Hepatocyte (in vitro differentiated cells): Measurements from ENCODE around the gene GOLPH3L. TPM values are rescaled to one million over a fixed set of nuclear protein-coding genes. Genes with fewer than 3 reads are reported as not detected.

Source experiments
- DNase-seq: peaks from one replicate; pipeline ENCODE4 v3.0.0-alpha.2; 2016; ENCODE audit warnings: low spot score
- H2AFZ ChIP-seq: fragments of 200-600 bp; sonication (generic); 2 replicates; pipeline ENCODE4 v1.6.0; 2016; ENCODE audit warnings: antibody characterized with exemption, mild to moderate bottlenecking
- H3K27ac ChIP-seq: fragments of 200-600 bp; sonication (generic); 2 replicates; pipeline ENCODE4 v1.5.1; 2016; ENCODE audit warnings: mild to moderate bottlenecking
- H3K27me3 ChIP-seq: fragments of 200-600 bp; sonication (generic); 2 replicates; pipeline ENCODE4 v1.6.1; 2016
- H3K36me3 ChIP-seq: fragments of 200-600 bp; sonication (generic); replicated peaks from 2 replicates; pipeline ENCODE4 v1.5.1; 2016; ENCODE audit warnings: low read depth; ENCODE audit not compliant: insufficient read depth
- H3K4me1 ChIP-seq: fragments of 200-600 bp; sonication (generic); 2 replicates; pipeline ENCODE4 v1.5.1; 2016; ENCODE audit warnings: mild to moderate bottlenecking, moderate library complexity; ENCODE audit not compliant: insufficient read depth
- H3K4me2 ChIP-seq: fragments of 200-600 bp; sonication (generic); 2 replicates; pipeline ENCODE4 v1.6.0; 2016
- H3K4me3 ChIP-seq: fragments of 200-600 bp; sonication (generic); 2 replicates; pipeline ENCODE4 v1.5.1; 2016; ENCODE audit warnings: mild to moderate bottlenecking
- H3K79me2 ChIP-seq: fragments of 200-600 bp; sonication (generic); 2 replicates; pipeline ENCODE4 v1.6.0; 2017; ENCODE audit warnings: mild to moderate bottlenecking
- H3K9me2 ChIP-seq: fragments of 200-600 bp; sonication (generic); replicated peaks from 2 replicates; pipeline ENCODE4 v1.6.0; 2017; ENCODE audit warnings: mild to moderate bottlenecking; ENCODE audit not compliant: insufficient read depth
- H3K9me3 ChIP-seq: fragments of 200-600 bp; sonication (generic); 2 replicates; pipeline ENCODE4 v1.5.1; 2016; ENCODE audit warnings: low read depth, mild to moderate bottlenecking
- H4K20me1 ChIP-seq: fragments of 200-600 bp; sonication (generic); 2 replicates; pipeline ENCODE4 v1.6.0; 2016; ENCODE audit warnings: mild to moderate bottlenecking; ENCODE audit not compliant: insufficient read depth, poor library complexity, severe bottlenecking
- CTCF ChIP-seq: fragments of 200-600 bp; sonication (generic); IDR thresholded peaks from 2 replicates; pipeline ENCODE4 v1.5.1; 2016; ENCODE audit warnings: antibody characterized with exemption, mild to moderate bottlenecking; ENCODE audit not compliant: poor library complexity
- EZH2 ChIP-seq: fragments of 200-600 bp; sonication (generic); IDR thresholded peaks from 2 replicates; pipeline ENCODE4 v1.6.1; 2016; ENCODE audit warnings: antibody characterized with exemption, mild to moderate bottlenecking, borderline replicate concordance
- EZH2phosphoT487 ChIP-seq: fragments of 200-600 bp; sonication (generic); IDR thresholded peaks from one replicate; pipeline ENCODE4 v1.6.1; 2018; ENCODE audit warnings: antibody characterized with exemption, mild to moderate bottlenecking, low read depth, moderate library complexity; ENCODE audit not compliant: unreplicated experiment, severe bottlenecking
- WGBS: methylation state at CpG from one replicate; pipeline ENCODE4 v1.1.6; 2016; ENCODE audit warnings: low lambda C conversion rate; ENCODE audit errors: missing lambda C conversion rate; 5-methylcytosine and 5-hydroxymethylcytosine counted together
- polyA plus RNA-seq: library from polyadenylated mRNA; unstranded; fragments of >200 nt; fragmentation: Nextera tagmentation; extraction: Ambion mirVana; gene quantifications from 2 replicates; pipeline ENCODE4 v1.2.1, GENCODE V29; 2016
- small RNA-seq: library from RNA; depleted of rRNA; stranded (forward); fragments of <200 nt; gene quantifications from one replicate; pipeline ENCODE3, GENCODE V24; 2014
- total RNA-seq: library from RNA; depleted of rRNA; stranded (reverse); fragments of >200 nt; gene quantifications from 2 replicates; pipeline ENCODE4 v1.2.3, GENCODE V29; 2014

GOLPH3L gene
- total and polyA plus RNA-seq, 2 experiments from 2014 or later = 20.8 to 21.8 TPM

GRCh38 chr1:150596976-150597375, 100.0 kb downstream of the GOLPH3L start:
- no peak for TF ChIP-seq CTCF
- no peak for TF ChIP-seq EZH2phosphoT487
- no peak for TF ChIP-seq EZH2
- Histone ChIP-seq H3K4me1 (no peaks in the 10 kb centered on the region), H3K9me2 (no peaks in the 10 kb centered on the region), H3K27ac (no peak overlapping the region), H4K20me1 (no peaks in the 10 kb centered on the region), H3K4me2 (no peak overlapping the region), H2AFZ (no peak overlapping the region), H3K27me3 (no peaks in the 10 kb centered on the region), H3K79me2 (no peaks in the 10 kb centered on the region), H3K4me3 (no peak overlapping the region), H3K36me3 (no peaks in the 10 kb centered on the region), H3K9me3 (no peaks in the 10 kb centered on the region)
- no peak for DNase-seq
- WGBS = 77% methylated on average over 3 of the region's 3 CpGs

Small RNA genes within 50 kb of the gene (small RNA-seq; reads per million reads assigned to genes)
- not detected for gene RF00015
- not detected for gene RF00561
- not detected for gene RNU6-1042P

Other genes starting within 250 kb of the GOLPH3L start
- gene TARS2, start 209.7 kb downstream of the GOLPH3L start, total RNA-seq = 9.1 and 10.1 TPM in 2 replicates
- 18.2 and 19.2 TPM in 2 replicates for gene TARS2, start 209.7 kb downstream of the GOLPH3L start, polyA plus RNA-seq
- gene ECM1, start 189.0 kb downstream of the GOLPH3L start, total RNA-seq = 1.0 and 3.0 TPM in 2 replicates
- gene ECM1, start 189.0 kb downstream of the GOLPH3L start, polyA plus RNA-seq = 7.1 and 8.8 TPM in 2 replicates
- not detected in 2 replicates for gene FALEC, start 181.4 kb downstream of the GOLPH3L start, total RNA-seq
- gene FALEC, start 181.4 kb downstream of the GOLPH3L start, polyA plus RNA-seq = 0.39 TPM in 1 of 2 replicates, not detected in the other
- 3.7 and 8.1 TPM in 2 replicates for gene ADAMTSL4, start 147.7 kb downstream of the GOLPH3L start, total RNA-seq
- 19.7 and 28.0 TPM in 2 replicates for gene ADAMTSL4, start 147.7 kb downstream of the GOLPH3L start, polyA plus RNA-seq
- 302 and 388 TPM in 2 replicates for gene MCL1, start 117.5 kb downstream of the GOLPH3L start, total RNA-seq
- gene MCL1, start 117.5 kb downstream of the GOLPH3L start, polyA plus RNA-seq = 150 and 181 TPM in 2 replicates
- 101 and 148 TPM in 2 replicates for gene ENSA, start 67.5 kb downstream of the GOLPH3L start, total RNA-seq
- 70.8 and 86.5 TPM in 2 replicates for gene ENSA, start 67.5 kb downstream of the GOLPH3L start, polyA plus RNA-seq
- gene HORMAD1, start 23.7 kb upstream of the GOLPH3L start, total RNA-seq = 0.50 TPM in 1 of 2 replicates, not detected in the other
- not detected in 2 replicates for gene HORMAD1, start 23.7 kb upstream of the GOLPH3L start, polyA plus RNA-seq
- 5.3 and 10.4 TPM in 2 replicates for gene CTSS, start 68.6 kb upstream of the GOLPH3L start, total RNA-seq
- 4.4 and 5.2 TPM in 2 replicates for gene CTSS, start 68.6 kb upstream of the GOLPH3L start, polyA plus RNA-seq
- 54.3 and 57.0 TPM in 2 replicates for gene CTSK, start 111.1 kb upstream of the GOLPH3L start, total RNA-seq
- 26.6 and 37.3 TPM in 2 replicates for gene CTSK, start 111.1 kb upstream of the GOLPH3L start, polyA plus RNA-seq
- gene ARNT, start 179.4 kb upstream of the GOLPH3L start, total RNA-seq = 32.9 and 42.1 TPM in 2 replicates
- 26.9 and 35.6 TPM in 2 replicates for gene ARNT, start 179.4 kb upstream of the GOLPH3L start, polyA plus RNA-seq
- not detected in 2 replicates for gene CTXND2, start 190.0 kb upstream of the GOLPH3L start, total RNA-seq
- gene CTXND2, start 190.0 kb upstream of the GOLPH3L start, polyA plus RNA-seq = 0.16 TPM in 1 of 2 replicates, not detected in the other
- gene SETDB1, start 229.2 kb upstream of the GOLPH3L start, total RNA-seq = 33.7 and 41.4 TPM in 2 replicates
- gene SETDB1, start 229.2 kb upstream of the GOLPH3L start, polyA plus RNA-seq = 10.7 and 12.9 TPM in 2 replicates